K562 (cell line): ENCODE measurements around the gene DDX39A. TPM values are rescaled to one million over a fixed set of nuclear protein-coding genes. Genes with fewer than 3 reads are reported as not detected.

Experiments used
- ATAC-seq: fragments of 200-7000 bp; cut with Tn5 transposase; 3 replicates; pipeline ENCODE4 v1.9.1; 2020; ENCODE audit warnings: moderate library complexity
- BruUV-seq: library from RNA; stranded (reverse); fragments of 400-500 nt; replicated peaks from 2 replicates; lab custom pipeline; 2021; lab: Mats Ljungman, UMichigan
- CTCF ChIA-PET: fragments of 300-600 bp; formaldehyde crosslinking; extraction: SDS; loops from one replicate; lab custom pipeline; 2021; ENCODE audit warnings: low intra/inter-chr PET ratio; lab: Yijun Ruan, JAX
- POLR2A ChIA-PET: fragments of 300-600, 350-650 bp; sonication (Branson Sonifier 250); formaldehyde crosslinking; extraction: SDS; loops from one replicate; lab custom pipeline; 2021; ENCODE audit warnings: antibody characterized with exemption, inconsistent platforms; lab: Yijun Ruan, JAX
- DNase-seq, 4 experiments: peaks; one replicate each; pipeline versions ENCODE4 v3.0.0 to v3.0.0-alpha.2; 2011 to 2018; ENCODE audit warnings: low spot score in 3 of 4, mixed read lengths in 3 of 4; ENCODE audit errors: extremely low read depth in 1 of 4
- FAIRE-seq: peaks from 2 replicates; lab custom pipeline; 2011; peaks lifted over from hg19 to GRCh38; lab: Jason Lieb, UNC
- H2AFZ ChIP-seq: 2 replicates; pipeline ENCODE4 v1.6.0; 2011; ENCODE audit warnings: low read depth, low read length, control low read depth, inconsistent platforms
- H3K27ac ChIP-seq: fragments of 200-600 bp; 3 replicates; pipeline ENCODE4 v1.8.0; 2011; ENCODE audit warnings: low read depth, mild to moderate bottlenecking, control low read depth, inconsistent platforms, low read length, moderate library complexity, mixed read lengths; ENCODE audit errors: extremely low read depth
- H3K27me3 ChIP-seq, 2 experiments: fragments of 300-600 bp in 1 of 2; 2 replicates in 1 of 2; 3 replicates in 1 of 2; pipeline versions ENCODE4 v1.6.0 to v1.8.0; 2011; ENCODE audit warnings: inconsistent platforms in 2 of 2, low read length in 2 of 2, mild to moderate bottlenecking in 1 of 2, mixed read lengths in 1 of 2, moderate library complexity in 1 of 2; ENCODE audit not compliant: control insufficient read depth in 2 of 2, insufficient read depth in 2 of 2
- H3K36me3 ChIP-seq: fragments of 300-600 bp; 3 replicates; pipeline ENCODE4 v1.8.0; 2011; ENCODE audit warnings: mild to moderate bottlenecking, low read length, inconsistent platforms; ENCODE audit not compliant: control insufficient read depth, insufficient read depth
- H3K4me1 ChIP-seq, 2 experiments: fragments of 200-600 bp in 1 of 2; replicated peaks in 1 of 2; 2 replicates in 1 of 2; 3 replicates in 1 of 2; pipeline versions ENCODE4 v1.5.1 to v1.8.0; 2011; ENCODE audit warnings: inconsistent platforms in 2 of 2, low read length in 2 of 2, mild to moderate bottlenecking in 1 of 2, mixed read lengths in 1 of 2, moderate library complexity in 1 of 2; ENCODE audit not compliant: control insufficient read depth in 2 of 2, insufficient read depth in 2 of 2
- H3K4me2 ChIP-seq: 2 replicates; pipeline ENCODE4 v1.6.1; 2011; ENCODE audit warnings: low read length, control low read depth, inconsistent platforms, mixed read lengths; ENCODE audit not compliant: insufficient read depth
- H3K4me3 ChIP-seq: fragments of 200-600 bp; sonication (generic), shearing (Covaris generic); 2 replicates; pipeline ENCODE4 v1.5.1; 2016; ENCODE audit warnings: control low read depth, inconsistent platforms
- H3K79me2 ChIP-seq: fragments of 200-600 bp; 3 replicates; pipeline ENCODE4 v1.8.0; 2011; ENCODE audit warnings: low read length, inconsistent platforms; ENCODE audit not compliant: control insufficient read depth, insufficient read depth
- H3K9ac ChIP-seq, 2 experiments: 2 replicates each; pipeline versions ENCODE4 v1.6.0 to v1.6.1; 2011; ENCODE audit warnings: low read depth in 2 of 2, low read length in 2 of 2, control low read depth in 1 of 2, inconsistent platforms in 1 of 2, mild to moderate bottlenecking in 1 of 2, mixed read lengths in 1 of 2; ENCODE audit not compliant: insufficient read depth in 1 of 2
- H3K9me1 ChIP-seq: one replicate; pipeline ENCODE4 v1.6.0; 2011; ENCODE audit warnings: inconsistent platforms, mild to moderate bottlenecking, low read length, moderate library complexity; ENCODE audit not compliant: control insufficient read depth, insufficient read depth
- H3K9me3 ChIP-seq: replicated peaks from 2 replicates; pipeline ENCODE4 v1.5.1; 2011; ENCODE audit warnings: low read depth, low read length, inconsistent platforms; ENCODE audit not compliant: control insufficient read depth, insufficient read depth
- H4K20me1 ChIP-seq: replicated peaks from 2 replicates; pipeline ENCODE4 v1.6.1; 2011; ENCODE audit warnings: low read length, inconsistent platforms, mixed read lengths; ENCODE audit not compliant: control insufficient read depth, insufficient read depth
- ASH1L ChIP-seq: fragments of 450-650 bp; IDR thresholded peaks from 2 replicates; pipeline ENCODE4 v1.6.1; 2018; ENCODE audit warnings: borderline replicate concordance, mild to moderate bottlenecking, low read depth; ENCODE audit not compliant: partially characterized antibody
- MAFK ChIP-seq: IDR thresholded peaks from 2 replicates; pipeline ENCODE4 v1.6.1; 2011; ENCODE audit warnings: low read length, improper control_type of control experiment
- PCBP1 ChIP-seq: fragments of 200-400 bp; formaldehyde crosslinking; IDR thresholded peaks from 2 replicates; pipeline ENCODE4 v1.6.1; 2018; ENCODE audit warnings: mild to moderate bottlenecking, low read depth, low read length; ENCODE audit not compliant: poor library complexity, severe bottlenecking
- VEZF1 ChIP-seq: fragments of 200-800 bp; sonication (Bioruptor generic); IDR thresholded peaks from 2 replicates; pipeline ENCODE4 v1.6.1; 2017; ENCODE audit warnings: missing genetic modification characterization, missing compliant biosample characterization
- WGBS: fragments of 100-300 bp; shearing (Covaris generic); methylation state at CpG from one replicate; pipeline ENCODE4 v1.1.6; 2016; ENCODE audit warnings: low coverage, mixed read lengths; ENCODE audit not compliant: insufficient coverage; ENCODE audit errors: missing lambda C conversion rate; 5-methylcytosine and 5-hydroxymethylcytosine counted together
- in situ Hi-C: fragments of 300-500 bp; cut with MboI; formaldehyde crosslinking; loops from 4 replicates; pipeline ENCODE4 v1.15.0; 2018; ENCODE audit warnings: inconsistent platforms, mixed read lengths
- intact Hi-C: fragments of 100-400 bp; cut with micrococcal nuclease; formaldehyde crosslinking; loops from 2 replicates; pipeline ENCODE4 v1.14.2; 2022
- polyA plus RNA-seq, 8 experiments: library from polyadenylated mRNA; depleted of rRNA in 4 of 8; stranded (reverse) in 5 of 8; unstranded in 3 of 8; fragments of >200 nt; fragmentation: Nextera tagmentation in 2 of 8; fragmentation: Illumina TruSeq in 1 of 8; extraction: Ambion mirVana in 2 of 8; extraction: Trizol in 1 of 8; gene quantifications; 2 replicates each; pipeline versions ENCODE4 v1.2.1 to v1.2.3, GENCODE V29; 2011 to 2014; ENCODE audit warnings: inconsistent platforms in 1 of 8, missing spikeins in 1 of 8
- total RNA-seq, 7 experiments: library from RNA; depleted of rRNA in 6 of 7; stranded (reverse); fragments of >200 nt in 6 of 7; fragmentation: Illumina TruSeq in 2 of 7; extraction: Trizol in 2 of 7; gene quantifications; 2 replicates each; pipeline versions ENCODE4 v1.2.1 to v1.2.3, GENCODE V29; 2011 to 2021; ENCODE audit warnings: low replicate concordance in 1 of 7

The DDX39A gene
- total and polyA plus RNA-seq, 9 of the 15 experiments (the other 6 are each of a cell fraction or from before 2014, with no cell fraction given): 90.3 to 250 (median 188) TPM

GRCh38 chr19:14371301-14371821 lies 47.8 kb downstream of the DDX39A start:
- no peaks in the 10 kb centered on the region for H3K27me3 ChIP-seq
- DNase-seq (no peak), FAIRE-seq (no peak), ATAC-seq (no peak)
- no peak overlapping the region for H3K9ac ChIP-seq
- H3K9me3 ChIP-seq: no peaks in the 10 kb centered on the region
- H3K27ac ChIP-seq: no peak overlapping the region
- CTCF ChIA-PET: no interaction called here
- H3K79me2 ChIP-seq: no peaks in the 10 kb centered on the region
- in situ Hi-C loops (loop anchor here (5.0 kb wide), 1 partner anchor 411 kb away; no protein-coding TSS in a partner anchor), intact Hi-C loops (no loop called here)
- POLR2A ChIA-PET: no interaction called here
- H3K4me3 ChIP-seq: no peak overlapping the region
- H3K9me1 ChIP-seq: no peaks in the 10 kb centered on the region
- no peaks in the 10 kb centered on the region for H4K20me1 ChIP-seq
- TF ChIP-seq ASH1L (no peak), VEZF1 (no peak), PCBP1 (no peak), MAFK (no peak)
- H3K4me2 ChIP-seq: no peak overlapping the region
- no TSS peak for BruUV-seq
- H3K36me3 ChIP-seq: no peaks in the 10 kb centered on the region
- 64% methylated on average over 10 of the region's 10 CpGs for WGBS
- peaks cover 33 to 36% of the 10 kb centered on the region in 2 experiments for H3K4me1 ChIP-seq
- H2AFZ ChIP-seq: peak overlapping the region; percentile 71; the same call in 1 of the 2 replicates
